OCI-LY1 (cell line): ENCODE measurements around the gene AMBRA1.

Source experiments
- H2AFZ ChIP-seq: fragments of 200-600 bp; sonication (generic), shearing (Covaris generic); 2 replicates; pipeline ENCODE4 v1.6.0; 2014; ENCODE audit warnings: antibody characterized with exemption, mild to moderate bottlenecking, low read length
- H3F3A ChIP-seq: fragments of 200-600 bp; sonication (generic), shearing (Covaris generic); 2 replicates; pipeline ENCODE4 v1.6.0; 2014; ENCODE audit warnings: mild to moderate bottlenecking, antibody characterized with exemption, low read length, moderate library complexity; ENCODE audit not compliant: insufficient read depth
- H3K27ac ChIP-seq: fragments of 200-600 bp; sonication (generic); 2 replicates; pipeline ENCODE4 v1.5.1; 2014; ENCODE audit warnings: low read length, mixed run types, mild to moderate bottlenecking, low read depth; ENCODE audit not compliant: poor library complexity, severe bottlenecking
- H3K27me3 ChIP-seq: fragments of 200-600 bp; sonication (generic); 2 replicates; pipeline ENCODE4 v1.6.0; 2014; ENCODE audit warnings: antibody characterized with exemption, mild to moderate bottlenecking, low read length, moderate library complexity; ENCODE audit not compliant: insufficient read depth
- H3K36me3 ChIP-seq: fragments of 200-600 bp; sonication (generic); 2 replicates; pipeline ENCODE4 v1.6.1; 2014; ENCODE audit warnings: mild to moderate bottlenecking, antibody characterized with exemption, low read length, moderate library complexity, mixed read lengths; ENCODE audit not compliant: insufficient read depth
- H3K4me1 ChIP-seq: fragments of 200-600 bp; sonication (generic); 2 replicates; pipeline ENCODE4 v1.5.1; 2014; ENCODE audit warnings: mild to moderate bottlenecking, low read length, moderate library complexity; ENCODE audit not compliant: insufficient read depth, severe bottlenecking
- H3K4me2 ChIP-seq: fragments of 200-600 bp; sonication (generic), shearing (Covaris generic); 2 replicates; pipeline ENCODE4 v1.6.1; 2014; ENCODE audit warnings: low read length
- H3K4me3 ChIP-seq: fragments of 200-600 bp; sonication (generic); 2 replicates; pipeline ENCODE4 v1.5.1; 2014; ENCODE audit warnings: low read length, low read depth, mild to moderate bottlenecking, mixed read lengths; ENCODE audit not compliant: poor library complexity, severe bottlenecking
- H3K79me2 ChIP-seq: fragments of 200-600 bp; shearing (Covaris generic); 2 replicates; pipeline ENCODE4 v1.6.1; 2016; ENCODE audit warnings: mixed run types, low read length, mixed read lengths; ENCODE audit not compliant: insufficient read depth
- H3K9ac ChIP-seq: fragments of 200-600 bp; sonication (generic), shearing (Covaris generic); 2 replicates; pipeline ENCODE4 v1.6.1; 2014; ENCODE audit warnings: mild to moderate bottlenecking, low read length, mixed read lengths
- H3K9me2 ChIP-seq: fragments of 200-600 bp; sonication (generic), shearing (Covaris generic); 2 replicates; pipeline ENCODE4 v1.6.1; 2014; ENCODE audit warnings: low read depth, mild to moderate bottlenecking, low read length, mixed read lengths
- H3K9me3 ChIP-seq: fragments of 200-600 bp; shearing (Covaris generic); 2 replicates; pipeline ENCODE4 v1.6.1; 2014; ENCODE audit warnings: low read length, mixed read lengths
- H4K20me1 ChIP-seq: fragments of 200-600 bp; sonication (generic), shearing (Covaris generic); 2 replicates; pipeline ENCODE4 v1.6.0; 2016; ENCODE audit warnings: mild to moderate bottlenecking, low read length; ENCODE audit not compliant: insufficient read depth
- EZH2 ChIP-seq: fragments of 200-600 bp; sonication (generic), shearing (Covaris generic); IDR thresholded peaks from 2 replicates; pipeline ENCODE4 v1.8.0; 2017; ENCODE audit warnings: borderline replicate concordance, mixed run types, mild to moderate bottlenecking, antibody characterized with exemption, low read length, moderate library complexity, mixed read lengths
- TF ChIP-seq, protein P1 (sequence below): fragments of 200-600 bp; sonication (generic), shearing (Covaris generic); IDR thresholded peaks from 2 replicates; pipeline ENCODE4 v1.5.1; 2017; ENCODE audit warnings: mild to moderate bottlenecking, antibody characterized with exemption, low read length, moderate library complexity, mixed read lengths

The AMBRA1 gene

DNA sequence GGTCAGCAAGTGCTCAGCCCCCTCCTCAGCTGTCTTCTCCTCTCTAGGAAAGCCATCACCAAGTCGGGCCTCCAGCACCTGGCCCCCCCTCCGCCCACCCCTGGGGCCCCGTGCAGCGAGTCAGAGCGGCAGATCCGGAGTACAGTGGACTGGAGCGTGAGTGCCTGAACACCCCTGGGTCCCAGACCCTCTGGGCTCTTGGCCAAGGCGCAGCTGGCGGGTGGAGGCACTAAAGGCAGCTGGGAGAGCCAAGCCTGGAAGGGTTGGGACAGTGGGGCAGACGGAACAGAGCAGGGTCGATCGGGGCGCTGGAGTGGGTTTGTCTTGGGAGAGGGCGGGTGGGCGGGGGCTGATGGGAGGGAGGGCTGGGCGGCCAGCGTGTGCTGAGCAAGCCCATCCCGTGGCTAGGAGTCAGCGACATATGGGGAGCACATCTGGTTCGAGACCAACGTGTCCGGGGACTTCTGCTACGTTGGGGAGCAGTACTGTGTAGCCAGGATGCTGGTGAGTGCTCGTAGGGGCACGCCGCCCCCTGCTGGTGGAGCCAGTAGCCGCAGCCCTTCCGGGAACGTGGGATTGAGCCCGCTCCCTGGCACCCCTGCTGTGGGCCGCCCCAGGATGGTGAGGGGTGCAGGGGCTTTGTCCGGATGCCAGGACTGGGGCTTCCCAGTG lies 226.4 kb downstream of the AMBRA1 start:
- peaks cover 27% of the 10 kb centered on the region for H3K4me1 ChIP-seq
- H3K9ac ChIP-seq: no peak overlapping the region
- TF ChIP-seq, protein P1, sequence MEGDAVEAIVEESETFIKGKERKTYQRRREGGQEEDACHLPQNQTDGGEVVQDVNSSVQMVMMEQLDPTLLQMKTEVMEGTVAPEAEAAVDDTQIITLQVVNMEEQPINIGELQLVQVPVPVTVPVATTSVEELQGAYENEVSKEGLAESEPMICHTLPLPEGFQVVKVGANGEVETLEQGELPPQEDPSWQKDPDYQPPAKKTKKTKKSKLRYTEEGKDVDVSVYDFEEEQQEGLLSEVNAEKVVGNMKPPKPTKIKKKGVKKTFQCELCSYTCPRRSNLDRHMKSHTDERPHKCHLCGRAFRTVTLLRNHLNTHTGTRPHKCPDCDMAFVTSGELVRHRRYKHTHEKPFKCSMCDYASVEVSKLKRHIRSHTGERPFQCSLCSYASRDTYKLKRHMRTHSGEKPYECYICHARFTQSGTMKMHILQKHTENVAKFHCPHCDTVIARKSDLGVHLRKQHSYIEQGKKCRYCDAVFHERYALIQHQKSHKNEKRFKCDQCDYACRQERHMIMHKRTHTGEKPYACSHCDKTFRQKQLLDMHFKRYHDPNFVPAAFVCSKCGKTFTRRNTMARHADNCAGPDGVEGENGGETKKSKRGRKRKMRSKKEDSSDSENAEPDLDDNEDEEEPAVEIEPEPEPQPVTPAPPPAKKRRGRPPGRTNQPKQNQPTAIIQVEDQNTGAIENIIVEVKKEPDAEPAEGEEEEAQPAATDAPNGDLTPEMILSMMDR: peak; percentile 72
- no peak for TF ChIP-seq EZH2
- no peaks in the 10 kb centered on the region for H3F3A ChIP-seq
- peaks cover 48% of the 10 kb centered on the region; the same call in 1 of the 2 replicates for H3K36me3 ChIP-seq
- H3K9me3 ChIP-seq: no peaks in the 10 kb centered on the region
- H3K9me2 ChIP-seq: no peaks in the 10 kb centered on the region
- H4K20me1 ChIP-seq: no peaks in the 10 kb centered on the region
- H2AFZ ChIP-seq: no peak overlapping the region
- H3K27ac ChIP-seq: peak overlapping the region; percentile 29
- peak overlapping the region; percentile 43; the same call in 1 of the 2 replicates for H3K4me2 ChIP-seq
- no peak overlapping the region for H3K4me3 ChIP-seq
- no peaks in the 10 kb centered on the region for H3K27me3 ChIP-seq
- H3K79me2 ChIP-seq: peaks cover 5% of the 10 kb centered on the region; the same call in 1 of the 2 replicates

DNA sequence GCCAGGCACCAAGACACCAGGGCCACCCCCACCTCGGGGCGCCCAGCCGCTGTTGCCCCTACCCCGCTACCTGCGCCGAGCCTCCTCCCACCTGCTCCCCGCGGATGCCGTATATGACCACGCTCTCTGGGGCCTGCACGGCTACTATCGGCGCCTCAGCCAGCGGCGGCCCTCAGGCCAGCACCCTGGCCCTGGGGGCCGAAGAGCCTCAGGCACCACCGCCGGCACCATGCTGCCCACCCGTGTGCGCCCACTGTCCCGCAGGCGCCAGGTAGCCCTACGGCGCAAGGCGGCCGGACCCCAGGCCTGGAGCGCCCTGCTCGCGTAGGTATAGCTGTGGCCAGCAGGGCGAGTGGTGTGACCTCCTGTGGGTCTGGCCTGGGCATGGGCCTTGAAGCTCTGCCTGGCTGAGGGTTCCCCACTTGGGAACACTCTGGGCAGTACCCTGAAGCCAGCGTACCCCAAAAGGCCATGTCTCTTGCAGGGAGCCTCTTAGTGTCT lies 227.1 kb downstream of the AMBRA1 start:
- Histone ChIP-seq H3K4me1 (peaks cover 33% of the 10 kb centered on the region), H3K4me3 (no peak overlapping the region), H3K9ac (no peak overlapping the region), H3K79me2 (peaks cover 8% of the 10 kb centered on the region; the same call in 1 of the 2 replicates), H3K9me3 (no peaks in the 10 kb centered on the region), H3K4me2 (peak overlapping the region; percentile 43; the same call in 1 of the 2 replicates), H3K9me2 (no peaks in the 10 kb centered on the region), H4K20me1 (no peaks in the 10 kb centered on the region), H3F3A (no peaks in the 10 kb centered on the region), H3K27me3 (no peaks in the 10 kb centered on the region), H2AFZ (no peak overlapping the region), H3K27ac (no peak overlapping the region), H3K36me3 (peaks cover 41% of the 10 kb centered on the region; the same call in 1 of the 2 replicates)
- TF ChIP-seq, protein P1: no peak
- no peak for TF ChIP-seq EZH2

DNA sequence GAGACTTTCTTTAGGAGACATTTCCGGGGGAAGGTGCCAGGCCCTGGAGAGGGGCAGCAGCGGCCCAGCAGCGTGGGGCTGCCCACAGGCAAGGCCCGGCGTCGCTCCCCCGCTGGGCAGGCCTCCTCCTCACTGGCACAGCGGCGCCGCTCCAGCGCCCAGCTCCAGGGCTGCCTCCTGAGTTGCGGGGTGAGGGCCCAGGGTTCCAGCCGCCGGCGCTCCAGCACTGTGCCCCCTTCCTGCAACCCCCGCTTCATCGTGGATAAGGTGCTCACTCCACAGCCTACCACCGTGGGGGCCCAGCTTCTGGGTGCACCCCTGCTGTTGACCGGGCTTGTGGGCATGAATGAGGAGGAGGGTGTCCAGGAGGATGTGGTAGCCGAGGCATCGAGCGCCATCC lies 227.6 kb downstream of the AMBRA1 start:
- Histone ChIP-seq H4K20me1 (no peaks in the 10 kb centered on the region), H3K4me2 (no peak overlapping the region), H3K4me1 (peaks cover 38% of the 10 kb centered on the region), H3K9ac (no peak overlapping the region), H3K27me3 (no peaks in the 10 kb centered on the region), H3K9me3 (no peaks in the 10 kb centered on the region), H3F3A (no peaks in the 10 kb centered on the region), H3K36me3 (peaks cover 37% of the 10 kb centered on the region; the same call in 1 of the 2 replicates), H3K9me2 (no peaks in the 10 kb centered on the region), H3K79me2 (peaks cover 8% of the 10 kb centered on the region; the same call in 1 of the 2 replicates), H3K27ac (no peak overlapping the region), H3K4me3 (no peak overlapping the region), H2AFZ (no peak overlapping the region)
- TF ChIP-seq, protein P1: no peak
- no peak for TF ChIP-seq EZH2
